ENCODE measurements around the gene EGLN2.

GRCh38 chr19:40776932-40777644 is 21.9 kb upstream of the EGLN2 start:
- TF ChIP-seq CHD1 (IDR thresholded peaks at IDR 0.05; ENCODE audit: low read depth, low read length): no peak
- TF ChIP-seq CTCF (conservative IDR thresholded peaks at IDR 0.05; ENCODE audit: low read depth, low read length): no peak
- TF ChIP-seq NFE2L2 (IDR thresholded peaks at IDR 0.05; ENCODE audit: low read depth, low read length): no peak
- TF ChIP-seq SMC3 (IDR thresholded peaks at IDR 0.05; ENCODE audit: low read depth, low read length): no peak
- no peak for TF ChIP-seq POLR2A (IDR thresholded peaks at IDR 0.05; ENCODE audit: low read depth, low read length)
